CD4-positive, alpha-beta T cell treated with Interleukin-2 at 100 ng/mL for 4 hours (primary cell): ENCODE data around the gene NF2.

Experiments used
- DNase-seq: peaks from one replicate; pipeline ENCODE4 v3.0.0-alpha.2; 2020; ENCODE audit warnings: low spot score

NF2 gene

GRCh38 chr22:29631725-29632124 lies 28.3 kb downstream of the NF2 start:
- DNase-seq = no peak

- no peak for DNase-seq
These were observed 29.2 kb downstream of the NF2 start for GRCh38 chr22:29632672-29633071.

GRCh38 chr22:29633514-29634312 lies 30.3 kb downstream of the NF2 start:
- no peak for DNase-seq

GRCh38 chr22:29634847-29635246 lies 31.4 kb downstream of the NF2 start:
- no peak for DNase-seq

GRCh38 chr22:29635734-29636357 lies 32.4 kb downstream of the NF2 start:
- DNase-seq = peak; percentile 24

- no peak for DNase-seq
These were observed 33.3 kb downstream of the NF2 start for GRCh38 chr22:29636751-29637150.

GRCh38 chr22:29637181-29637580 lies 33.7 kb downstream of the NF2 start:
- DNase-seq = no peak

GRCh38 chr22:29638678-29639077 lies 35.2 kb downstream of the NF2 start:
- no peak for DNase-seq

GRCh38 chr22:29639096-29639495 lies 35.7 kb downstream of the NF2 start:
- DNase-seq = no peak

GRCh38 chr22:29641042-29641699 lies 37.7 kb downstream of the NF2 start:
- DNase-seq = no peak

GRCh38 chr22:29641700-29642330 lies 38.4 kb downstream of the NF2 start:
- DNase-seq = no peak

- DNase-seq = no peak
These were observed 39.3 kb downstream of the NF2 start for GRCh38 chr22:29642694-29643093.

- DNase-seq = no peak
These were observed 44.7 kb downstream of the NF2 start for GRCh38 chr22:29647954-29648737.

GRCh38 chr22:29650370-29650769 lies 46.9 kb downstream of the NF2 start:
- DNase-seq = no peak

- DNase-seq = no peak
These were observed 48.2 kb downstream of the NF2 start for GRCh38 chr22:29651652-29652051.

- no peak for DNase-seq
These were observed 51.0 kb downstream of the NF2 start for GRCh38 chr22:29654420-29654819.

- DNase-seq = no peak
These were observed 51.4 kb downstream of the NF2 start for GRCh38 chr22:29654882-29655281.

- DNase-seq = no peak
These were observed 54.7 kb downstream of the NF2 start for GRCh38 chr22:29658176-29658575.

GRCh38 chr22:29660021-29660420 lies 56.6 kb downstream of the NF2 start:
- DNase-seq = no peak

- no peak for DNase-seq
These were observed 57.9 kb downstream of the NF2 start for GRCh38 chr22:29661336-29661735.

- no peak for DNase-seq
These were observed 59.9 kb downstream of the NF2 start for GRCh38 chr22:29663180-29663821.
